A549 (cell line): ENCODE data around the gene ZNF425.

Experiments used
- CBX8 ChIP-seq: fragments of 200-600 bp; sonication (generic); IDR thresholded peaks from 2 replicates; pipeline ENCODE4 v1.6.1; 2016
- ESRRA ChIP-seq: fragments of 150-350 bp; IDR thresholded peaks from 2 replicates; pipeline ENCODE4 v1.6.1; 2014; ENCODE audit warnings: mild to moderate bottlenecking, low read length, borderline replicate concordance
- HDAC2 ChIP-seq: fragments of 200-600 bp; sonication (generic); IDR thresholded peaks from 2 replicates; pipeline ENCODE4 v1.6.1; 2016
- MAFK ChIP-seq: fragments of 450-650 bp; IDR thresholded peaks from 2 replicates; pipeline ENCODE4 v1.6.1; 2014; ENCODE audit not compliant: partially characterized antibody
- MAX ChIP-seq: IDR thresholded peaks from 2 replicates; pipeline ENCODE4 v1.6.1; 2012
- MAZ ChIP-seq: fragments of 150-350 bp; IDR thresholded peaks from 2 replicates; pipeline ENCODE4 v1.6.1; 2014; ENCODE audit warnings: antibody characterized with exemption, low read depth, low read length, borderline replicate concordance
- POLR2A ChIP-seq: IDR thresholded peaks from 2 replicates; pipeline ENCODE4 v1.6.1; 2012; ENCODE audit warnings: mild to moderate bottlenecking, low read length
- RCOR1 ChIP-seq: fragments of 150-350 bp; IDR thresholded peaks from 2 replicates; pipeline ENCODE4 v1.6.1; 2014; ENCODE audit warnings: antibody characterized with exemption, low read length, low read depth
- SMC3 ChIP-seq: fragments of >200 bp; sonication (Bioruptor Twin); formaldehyde crosslinking; IDR thresholded peaks from 3 replicates; pipeline ENCODE4 v1.6.1; 2018; ENCODE audit warnings: inconsistent platforms
- ZSCAN20 ChIP-seq: fragments of 250-450 bp; sonication (Bioruptor Pico); IDR thresholded peaks from 2 replicates; pipeline ENCODE4 v1.8.0; 2022; ENCODE audit warnings: mild to moderate bottlenecking, moderate library complexity
- TF ChIP-seq, protein P1 (sequence below): fragments of >200 bp; sonication (Bioruptor Twin); formaldehyde crosslinking; IDR thresholded peaks from 3 replicates; pipeline ENCODE4 v1.5.1; 2016
- TF ChIP-seq, protein P2 (sequence below): fragments of 250-450 bp; sonication (Bioruptor Pico); IDR thresholded peaks from 2 replicates; pipeline ENCODE4 v1.5.0; 2021; ENCODE audit warnings: mild to moderate bottlenecking, moderate library complexity, borderline replicate concordance
- TF ChIP-seq, protein P3 (sequence below): fragments of 200-600 bp; sonication (generic); IDR thresholded peaks from 2 replicates; pipeline ENCODE4 v1.6.1; 2016; ENCODE audit warnings: antibody characterized with exemption, mild to moderate bottlenecking, moderate library complexity

- TF ChIP-seq, protein P1, sequence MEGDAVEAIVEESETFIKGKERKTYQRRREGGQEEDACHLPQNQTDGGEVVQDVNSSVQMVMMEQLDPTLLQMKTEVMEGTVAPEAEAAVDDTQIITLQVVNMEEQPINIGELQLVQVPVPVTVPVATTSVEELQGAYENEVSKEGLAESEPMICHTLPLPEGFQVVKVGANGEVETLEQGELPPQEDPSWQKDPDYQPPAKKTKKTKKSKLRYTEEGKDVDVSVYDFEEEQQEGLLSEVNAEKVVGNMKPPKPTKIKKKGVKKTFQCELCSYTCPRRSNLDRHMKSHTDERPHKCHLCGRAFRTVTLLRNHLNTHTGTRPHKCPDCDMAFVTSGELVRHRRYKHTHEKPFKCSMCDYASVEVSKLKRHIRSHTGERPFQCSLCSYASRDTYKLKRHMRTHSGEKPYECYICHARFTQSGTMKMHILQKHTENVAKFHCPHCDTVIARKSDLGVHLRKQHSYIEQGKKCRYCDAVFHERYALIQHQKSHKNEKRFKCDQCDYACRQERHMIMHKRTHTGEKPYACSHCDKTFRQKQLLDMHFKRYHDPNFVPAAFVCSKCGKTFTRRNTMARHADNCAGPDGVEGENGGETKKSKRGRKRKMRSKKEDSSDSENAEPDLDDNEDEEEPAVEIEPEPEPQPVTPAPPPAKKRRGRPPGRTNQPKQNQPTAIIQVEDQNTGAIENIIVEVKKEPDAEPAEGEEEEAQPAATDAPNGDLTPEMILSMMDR, result no peak
- TF ChIP-seq POLR2A, result no peak
- TF ChIP-seq MAX, result no peak
- no peak for TF ChIP-seq HDAC2
- no peak for TF ChIP-seq RCOR1
- TF ChIP-seq, protein P2, sequence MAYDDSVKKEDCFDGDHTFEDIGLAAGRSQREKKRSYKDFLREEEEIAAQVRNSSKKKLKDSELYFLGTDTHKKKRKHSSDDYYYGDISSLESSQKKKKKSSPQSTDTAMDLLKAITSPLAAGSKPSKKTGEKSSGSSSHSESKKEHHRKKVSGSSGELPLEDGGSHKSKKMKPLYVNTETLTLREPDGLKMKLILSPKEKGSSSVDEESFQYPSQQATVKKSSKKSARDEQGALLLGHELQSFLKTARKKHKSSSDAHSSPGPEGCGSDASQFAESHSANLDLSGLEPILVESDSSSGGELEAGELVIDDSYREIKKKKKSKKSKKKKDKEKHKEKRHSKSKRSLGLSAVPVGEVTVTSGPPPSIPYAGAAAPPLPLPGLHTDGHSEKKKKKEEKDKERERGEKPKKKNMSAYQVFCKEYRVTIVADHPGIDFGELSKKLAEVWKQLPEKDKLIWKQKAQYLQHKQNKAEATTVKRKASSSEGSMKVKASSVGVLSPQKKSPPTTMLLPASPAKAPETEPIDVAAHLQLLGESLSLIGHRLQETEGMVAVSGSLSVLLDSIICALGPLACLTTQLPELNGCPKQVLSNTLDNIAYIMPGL (CRISPR knock-in tag), result no peak
- TF ChIP-seq SMC3, result no peak
- TF ChIP-seq, protein P3, sequence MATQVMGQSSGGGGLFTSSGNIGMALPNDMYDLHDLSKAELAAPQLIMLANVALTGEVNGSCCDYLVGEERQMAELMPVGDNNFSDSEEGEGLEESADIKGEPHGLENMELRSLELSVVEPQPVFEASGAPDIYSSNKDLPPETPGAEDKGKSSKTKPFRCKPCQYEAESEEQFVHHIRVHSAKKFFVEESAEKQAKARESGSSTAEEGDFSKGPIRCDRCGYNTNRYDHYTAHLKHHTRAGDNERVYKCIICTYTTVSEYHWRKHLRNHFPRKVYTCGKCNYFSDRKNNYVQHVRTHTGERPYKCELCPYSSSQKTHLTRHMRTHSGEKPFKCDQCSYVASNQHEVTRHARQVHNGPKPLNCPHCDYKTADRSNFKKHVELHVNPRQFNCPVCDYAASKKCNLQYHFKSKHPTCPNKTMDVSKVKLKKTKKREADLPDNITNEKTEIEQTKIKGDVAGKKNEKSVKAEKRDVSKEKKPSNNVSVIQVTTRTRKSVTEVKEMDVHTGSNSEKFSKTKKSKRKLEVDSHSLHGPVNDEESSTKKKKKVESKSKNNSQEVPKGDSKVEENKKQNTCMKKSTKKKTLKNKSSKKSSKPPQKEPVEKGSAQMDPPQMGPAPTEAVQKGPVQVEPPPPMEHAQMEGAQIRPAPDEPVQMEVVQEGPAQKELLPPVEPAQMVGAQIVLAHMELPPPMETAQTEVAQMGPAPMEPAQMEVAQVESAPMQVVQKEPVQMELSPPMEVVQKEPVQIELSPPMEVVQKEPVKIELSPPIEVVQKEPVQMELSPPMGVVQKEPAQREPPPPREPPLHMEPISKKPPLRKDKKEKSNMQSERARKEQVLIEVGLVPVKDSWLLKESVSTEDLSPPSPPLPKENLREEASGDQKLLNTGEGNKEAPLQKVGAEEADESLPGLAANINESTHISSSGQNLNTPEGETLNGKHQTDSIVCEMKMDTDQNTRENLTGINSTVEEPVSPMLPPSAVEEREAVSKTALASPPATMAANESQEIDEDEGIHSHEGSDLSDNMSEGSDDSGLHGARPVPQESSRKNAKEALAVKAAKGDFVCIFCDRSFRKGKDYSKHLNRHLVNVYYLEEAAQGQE, result no peak
- no peak for TF ChIP-seq ZSCAN20 (CRISPR knock-in tag)
- TF ChIP-seq ESRRA, result no peak
- no peak for TF ChIP-seq MAZ
- TF ChIP-seq CBX8, result no peak
- TF ChIP-seq MAFK, result no peak
These were observed 15.8 kb upstream of the ZNF425 start for GRCh38 chr7:149141893-149142292.
